Testis (tissue), 3 donors: ENCODE measurements around the gene LYSMD4. TPM values are rescaled to one million over a fixed set of nuclear protein-coding genes. Genes with fewer than 3 reads are reported as not detected.

ENCODE experiments used
- DNase-seq: peaks from one replicate; pipeline ENCODE4 v3.0.0-alpha.2; 2019
- H3K27ac ChIP-seq, 2 donors: fragments of 200-600 bp; sonication (generic); one replicate each; pipeline ENCODE4 v1.5.1; 2019
- H3K27me3 ChIP-seq: fragments of 200-600 bp; sonication (generic); one replicate; pipeline ENCODE4 v1.5.1; 2019
- H3K36me3 ChIP-seq: fragments of 200-600 bp; sonication (generic); one replicate; pipeline ENCODE4 v1.5.1; 2017; ENCODE audit warnings: low read depth; ENCODE audit errors: missing control alignments
- H3K4me1 ChIP-seq: fragments of 200-600 bp; sonication (generic); one replicate; pipeline ENCODE4 v1.5.1; 2019
- H3K4me3 ChIP-seq, 2 donors: fragments of 200-600 bp; sonication (generic); one replicate each; pipeline ENCODE4 v1.5.1; 2017 to 2019
- H3K9me3 ChIP-seq: fragments of 200-600 bp; sonication (generic); one replicate; pipeline ENCODE4 v1.5.1; 2017
- POLR2A ChIP-seq: fragments of 450-650 bp; IDR thresholded peaks from one replicate; pipeline ENCODE4 v1.6.1; 2017; ENCODE audit warnings: antibody characterized with exemption, mild to moderate bottlenecking, moderate library complexity
- WGBS, 2 donors: methylation state at CpG; one replicate each; pipeline ENCODE4 v1.1.5; 2018; 5-methylcytosine and 5-hydroxymethylcytosine counted together
- intact Hi-C: fragments of 100-400 bp; cut with DNase I; formaldehyde crosslinking; loops from one replicate; pipeline ENCODE4 v1.15.1; 2023; ENCODE audit warnings: low total_unique reads
- polyA plus RNA-seq: library from polyadenylated mRNA; stranded (reverse); fragments of 350-450 nt; fragmentation: Illumina TruSeq; extraction: RNeasy Lipid Tissue Mini Kit (QIAGEN cat#74804); gene quantifications from one replicate; pipeline ENCODE4 v1.2.3, GENCODE V29; 2014; ENCODE audit warnings: low read depth, low replicate concordance; ENCODE audit not compliant: insufficient read depth
- total RNA-seq, 2 donors: library from RNA; depleted of rRNA; stranded (reverse); fragments of >200 nt; gene quantifications; one replicate each; pipeline ENCODE4 v1.2.3, GENCODE V29; 2016
- TF ChIP-seq, protein P1 (sequence below), 3 experiments: fragments of 450-650 bp in 2 of 3; fragments of 200-600 bp in 1 of 3; sonication (generic) in 1 of 3; IDR thresholded peaks; one replicate each; pipeline ENCODE4 v1.5.1; 2016 to 2019; ENCODE audit warnings: antibody characterized with exemption in 3 of 3, mild to moderate bottlenecking in 2 of 3, moderate library complexity in 1 of 3

The LYSMD4 gene
- total and polyA plus RNA-seq, 3 donors from 2014 or later: 13.2 to 27.1 (median 23.6) TPM

GRCh38 chr15:99711625-99712024, 21.6 kb downstream of the LYSMD4 start:
- Histone ChIP-seq H3K9me3 (no peaks in the 10 kb centered on the region), H3K27me3 (no peaks in the 10 kb centered on the region), H3K4me1 (peaks cover 13% of the 10 kb centered on the region), H3K4me3 (no peak overlapping the region), H3K36me3 (no peaks in the 10 kb centered on the region), H3K27ac (peak overlapping the region in 1 of 2 donors; percentile 55)
- DNase-seq: no peak
- TF ChIP-seq POLR2A: no peak
- TF ChIP-seq, protein P1, sequence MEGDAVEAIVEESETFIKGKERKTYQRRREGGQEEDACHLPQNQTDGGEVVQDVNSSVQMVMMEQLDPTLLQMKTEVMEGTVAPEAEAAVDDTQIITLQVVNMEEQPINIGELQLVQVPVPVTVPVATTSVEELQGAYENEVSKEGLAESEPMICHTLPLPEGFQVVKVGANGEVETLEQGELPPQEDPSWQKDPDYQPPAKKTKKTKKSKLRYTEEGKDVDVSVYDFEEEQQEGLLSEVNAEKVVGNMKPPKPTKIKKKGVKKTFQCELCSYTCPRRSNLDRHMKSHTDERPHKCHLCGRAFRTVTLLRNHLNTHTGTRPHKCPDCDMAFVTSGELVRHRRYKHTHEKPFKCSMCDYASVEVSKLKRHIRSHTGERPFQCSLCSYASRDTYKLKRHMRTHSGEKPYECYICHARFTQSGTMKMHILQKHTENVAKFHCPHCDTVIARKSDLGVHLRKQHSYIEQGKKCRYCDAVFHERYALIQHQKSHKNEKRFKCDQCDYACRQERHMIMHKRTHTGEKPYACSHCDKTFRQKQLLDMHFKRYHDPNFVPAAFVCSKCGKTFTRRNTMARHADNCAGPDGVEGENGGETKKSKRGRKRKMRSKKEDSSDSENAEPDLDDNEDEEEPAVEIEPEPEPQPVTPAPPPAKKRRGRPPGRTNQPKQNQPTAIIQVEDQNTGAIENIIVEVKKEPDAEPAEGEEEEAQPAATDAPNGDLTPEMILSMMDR (IDR thresholded peaks at IDR 0.05): no peak
- intact Hi-C loops: no loop called here
- 72 to 80% methylated on average over 5 of the region's 5 CpGs for WGBS, 2 donors

GRCh38 chr15:99709243-99709986, 23.8 kb downstream of the LYSMD4 start:
- no peak for DNase-seq
- H3K27me3 ChIP-seq: no peaks in the 10 kb centered on the region
- 84 to 88% methylated on average over 16 of the region's 16 CpGs for WGBS, 2 donors
- intact Hi-C loops: no loop called here
- no peaks in the 10 kb centered on the region for H3K9me3 ChIP-seq
- H3K36me3 ChIP-seq: no peaks in the 10 kb centered on the region
- TF ChIP-seq, protein P1 (IDR thresholded peaks at IDR 0.05): no peak
- no peak for TF ChIP-seq POLR2A
- peaks cover 8% of the 10 kb centered on the region for H3K4me1 ChIP-seq
- H3K4me3 ChIP-seq: no peak overlapping the region
- peak overlapping the region in 1 of 2 donors; percentile 46 for H3K27ac ChIP-seq

DNA sequence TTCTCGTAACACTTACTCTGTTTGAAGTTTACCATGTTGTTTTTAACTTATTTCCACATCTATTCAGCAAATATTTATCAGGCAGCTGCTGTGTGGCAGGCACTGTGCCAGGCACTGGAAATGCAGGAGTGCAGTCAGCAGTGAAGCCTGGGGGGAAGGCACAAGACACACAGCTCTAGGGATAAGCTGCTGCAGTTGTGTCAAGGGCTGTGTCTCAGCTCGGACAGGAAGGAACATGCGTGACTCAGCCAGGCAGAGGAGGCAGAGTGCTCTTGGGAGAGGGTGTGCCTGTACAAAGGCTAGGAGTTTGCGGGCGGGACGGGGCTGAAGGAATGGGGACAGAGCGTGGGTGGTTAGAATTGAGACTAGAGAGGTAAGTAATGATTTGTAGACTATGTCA, 24.7 kb downstream of the LYSMD4 start:
- peaks cover 12% of the 10 kb centered on the region for H3K4me1 ChIP-seq
- no peaks in the 10 kb centered on the region for H3K9me3 ChIP-seq
- intact Hi-C loops: no loop called here
- 34 to 50% methylated on average over 7 of the region's 7 CpGs for WGBS, 2 donors
- H3K4me3 ChIP-seq: no peak overlapping the region
- TF ChIP-seq, protein P1 (IDR thresholded peaks at IDR 0.05): no peak
- TF ChIP-seq POLR2A: no peak
- H3K36me3 ChIP-seq: no peaks in the 10 kb centered on the region
- H3K27me3 ChIP-seq: no peaks in the 10 kb centered on the region
- peak overlapping the region in 1 of 2 donors; percentile 55 for H3K27ac ChIP-seq
- DNase-seq: peak; percentile 68

DNA sequence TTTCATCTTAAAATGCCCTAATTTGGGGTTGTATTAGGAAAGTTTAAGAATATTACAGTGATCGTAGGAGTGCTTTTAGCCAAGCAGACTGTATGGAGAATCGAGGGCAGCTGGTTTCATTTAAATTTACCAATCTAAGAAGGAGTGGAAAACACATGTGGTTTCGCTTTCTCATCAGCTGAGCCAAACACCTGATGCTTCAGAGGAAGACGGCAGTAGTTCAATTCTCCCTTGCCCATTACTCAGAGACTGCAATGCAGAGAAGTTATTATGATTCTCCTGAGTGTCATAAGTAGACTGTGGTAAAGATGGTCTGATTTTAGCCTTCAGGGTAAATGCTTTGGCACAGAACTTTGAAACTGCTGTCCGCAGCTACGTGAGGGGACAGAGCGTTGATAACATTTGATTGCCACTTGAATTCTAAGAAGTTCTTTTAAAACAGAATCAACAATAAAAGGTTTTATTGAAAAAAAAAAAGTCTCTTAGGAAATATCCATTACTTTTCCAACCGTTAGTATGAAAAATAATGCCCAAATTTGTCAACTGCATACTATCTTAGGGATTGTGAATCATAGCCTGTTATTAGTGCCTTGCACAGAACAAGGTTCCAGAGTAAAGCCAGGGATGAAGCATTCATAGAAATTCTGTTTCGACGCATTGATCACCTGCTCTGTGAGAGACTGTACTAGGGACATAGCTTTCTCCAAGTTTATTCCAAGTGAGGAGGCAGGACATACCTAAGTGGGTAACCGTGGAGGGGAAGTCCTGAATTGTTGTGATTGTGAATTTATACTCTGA, 25.6 kb downstream of the LYSMD4 start:
- no peak for DNase-seq
- intact Hi-C loops: no loop called here
- 67 to 69% methylated on average over 11 of the region's 11 CpGs for WGBS, 2 donors

More for the DNA sequence above, 25.6 kb downstream of the LYSMD4 start:
- TF ChIP-seq, protein P1 (IDR thresholded peaks at IDR 0.05): no peak
- TF ChIP-seq POLR2A: no peak
- no peaks in the 10 kb centered on the region for H3K36me3 ChIP-seq
- no peaks in the 10 kb centered on the region for H3K27me3 ChIP-seq
- H3K4me1 ChIP-seq: peaks cover 19% of the 10 kb centered on the region
- H3K27ac ChIP-seq: peak overlapping the region in 1 of 2 donors; percentile 55
- H3K9me3 ChIP-seq: no peaks in the 10 kb centered on the region
- no peak overlapping the region for H3K4me3 ChIP-seq
